OCI-LY7 (cell line): ENCODE measurements around the gene BUD23. TPM values are rescaled to one million over a fixed set of nuclear protein-coding genes. Genes with fewer than 3 reads are reported as not detected.
"Not testable (repeated sequence)": the region's sequence is repeated elsewhere in the genome, so short reads cannot be mapped to it uniquely, and the experiment has no call there.

Experiments
- BruUV-seq: library from RNA; stranded (reverse); fragments of 400-500 nt; replicated peaks from 2 replicates; lab custom pipeline; 2021; lab: Mats Ljungman, UMichigan
- CTCF ChIA-PET: fragments of 300-600 bp; sonication (Branson Sonifier 250); formaldehyde crosslinking; loops from one replicate; lab custom pipeline; 2022; ENCODE audit warnings: antibody characterized with exemption; ENCODE audit not compliant: unreplicated experiment; lab: Charles Lee
- POLR2A ChIA-PET: fragments of 300-600 bp; sonication (Branson Sonifier 250); formaldehyde crosslinking; loops from one replicate; lab custom pipeline; 2022; ENCODE audit warnings: antibody characterized with exemption; lab: Charles Lee
- DNase-seq: peaks from one replicate; pipeline ENCODE4 v3.0.0-alpha.2; 2015; ENCODE audit warnings: low spot score
- H2AFZ ChIP-seq: fragments of 200-600 bp; sonication (generic), shearing (Covaris generic); 2 replicates; pipeline ENCODE4 v1.6.1; 2014; ENCODE audit warnings: mild to moderate bottlenecking, antibody characterized with exemption, low read length, moderate library complexity
- H3K27ac ChIP-seq: fragments of 200-600 bp; sonication (generic); 2 replicates; pipeline ENCODE4 v1.5.1; 2014; ENCODE audit warnings: mixed run types, low read depth, mild to moderate bottlenecking, moderate library complexity, low read length, inconsistent platforms; ENCODE audit not compliant: poor library complexity, severe bottlenecking
- H3K36me3 ChIP-seq: fragments of 200-600 bp; sonication (generic); 2 replicates; pipeline ENCODE4 v1.6.1; 2014; ENCODE audit warnings: mild to moderate bottlenecking, antibody characterized with exemption, low read length, moderate library complexity, mixed read lengths; ENCODE audit not compliant: insufficient read depth
- H3K4me1 ChIP-seq: fragments of 200-600 bp; sonication (generic); 2 replicates; pipeline ENCODE4 v1.5.1; 2014; ENCODE audit warnings: mild to moderate bottlenecking, low read length; ENCODE audit not compliant: insufficient read depth, poor library complexity, severe bottlenecking
- H3K4me2 ChIP-seq: fragments of 200-600 bp; sonication (generic); 2 replicates; pipeline ENCODE4 v1.6.1; 2014; ENCODE audit warnings: mild to moderate bottlenecking, low read length
- H3K4me3 ChIP-seq: fragments of 200-600 bp; sonication (generic); 2 replicates; pipeline ENCODE4 v1.5.1; 2014; ENCODE audit warnings: mild to moderate bottlenecking, low read depth, low read length; ENCODE audit not compliant: poor library complexity, severe bottlenecking
- H3K79me2 ChIP-seq: fragments of 200-600 bp; sonication (generic); 2 replicates; pipeline ENCODE4 v1.6.1; 2016; ENCODE audit warnings: low read depth, mild to moderate bottlenecking, low read length, moderate library complexity, mixed read lengths; ENCODE audit not compliant: insufficient read depth
- H3K9me2 ChIP-seq: fragments of 200-600 bp; sonication (generic); 2 replicates; pipeline ENCODE4 v1.6.1; 2016; ENCODE audit warnings: mild to moderate bottlenecking, low read length, mixed read lengths; ENCODE audit not compliant: insufficient read depth
- H3K9me3 ChIP-seq: fragments of 200-600 bp; sonication (generic); 2 replicates; pipeline ENCODE4 v1.6.1; 2014; ENCODE audit warnings: mild to moderate bottlenecking, mixed run types, low read length, mixed read lengths
- H4K20me1 ChIP-seq: fragments of 200-600 bp; sonication (generic); 2 replicates; pipeline ENCODE4 v1.6.1; 2014; ENCODE audit warnings: mild to moderate bottlenecking, antibody characterized with exemption, low read length, moderate library complexity, mixed read lengths; ENCODE audit not compliant: insufficient read depth
- EZH2phosphoT487 ChIP-seq: fragments of 200-600 bp; sonication (generic); IDR thresholded peaks from 2 replicates; pipeline ENCODE4 v1.6.1; 2018; ENCODE audit warnings: low read depth, borderline replicate concordance, mild to moderate bottlenecking, mixed run types, antibody characterized with exemption, low read length, moderate library complexity, mixed read lengths
- intact Hi-C: fragments of 100-400 bp; cut with micrococcal nuclease; formaldehyde crosslinking; loops from one replicate; pipeline ENCODE4 v1.10.0; 2022; ENCODE audit not compliant: unreplicated experiment
- total RNA-seq, 2 experiments: library from RNA; depleted of rRNA in 1 of 2; stranded (reverse); fragments of >200 nt in 1 of 2; shearing (Covaris generic) in 1 of 2; gene quantifications; 2 replicates each; pipeline ENCODE4 v1.2.3, GENCODE V29; 2014 to 2022
- TF ChIP-seq, protein P1 (sequence below): fragments of 200-600 bp; sonication (generic); conservative IDR thresholded peaks from 2 replicates; pipeline ENCODE4 v1.5.1; 2014; ENCODE audit warnings: mild to moderate bottlenecking, antibody characterized with exemption, low read length, moderate library complexity, mixed read lengths

The BUD23 gene
- total RNA-seq, 2 experiments from 2014 or later, result 58.1 to 91.1 TPM

DNA sequence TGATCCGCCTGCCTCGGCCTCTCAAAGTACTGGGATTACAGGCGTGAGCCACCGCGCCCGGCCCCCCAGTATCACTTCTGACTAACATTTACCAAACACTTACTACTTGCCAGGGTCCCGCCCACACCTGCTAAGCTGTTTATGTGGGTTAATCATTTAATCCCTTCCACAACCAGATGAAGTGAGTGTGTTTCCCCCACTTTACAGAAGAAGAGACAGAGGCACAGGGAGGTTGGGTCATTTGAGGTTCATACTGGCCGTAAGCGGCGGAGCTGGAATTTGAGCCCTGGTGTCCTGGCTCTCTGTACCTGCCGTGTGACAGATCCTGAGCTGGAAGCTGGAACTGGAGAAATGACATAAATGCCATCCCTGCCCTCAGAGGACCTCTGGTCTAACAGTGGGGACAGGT lies 30.9 kb upstream of the BUD23 start:
- ChIA-PET POLR2A (no interaction called here), CTCF (no interaction called here)

GRCh38 chr7:73655309-73655708 lies 28.1 kb upstream of the BUD23 start:
- H3K4me1 ChIP-seq, POLR2A ChIA-PET, BruUV-seq, H3K4me2 ChIP-seq, H4K20me1 ChIP-seq, intact Hi-C loops, H3K4me3 ChIP-seq, H3K36me3 ChIP-seq, H3K79me2 ChIP-seq, H3K9me3 ChIP-seq, CTCF ChIA-PET, H3K27ac ChIP-seq, DNase-seq, H3K9me2 ChIP-seq, H2AFZ ChIP-seq: not testable (repeated sequence)

More for the DNA sequence above, 30.9 kb upstream of the BUD23 start:
- no peaks in the 10 kb centered on the region for H3K9me3 ChIP-seq
- no peaks in the 10 kb centered on the region for H3K36me3 ChIP-seq
- DNase-seq, result no peak
- no TSS peak for BruUV-seq
- no peak overlapping the region for H2AFZ ChIP-seq
- no peaks in the 10 kb centered on the region for H3K79me2 ChIP-seq
- intact Hi-C loops, result no loop called here
- no peak overlapping the region for H3K4me2 ChIP-seq
- H3K4me1 ChIP-seq, result no peaks in the 10 kb centered on the region
- TF ChIP-seq, protein P1, sequence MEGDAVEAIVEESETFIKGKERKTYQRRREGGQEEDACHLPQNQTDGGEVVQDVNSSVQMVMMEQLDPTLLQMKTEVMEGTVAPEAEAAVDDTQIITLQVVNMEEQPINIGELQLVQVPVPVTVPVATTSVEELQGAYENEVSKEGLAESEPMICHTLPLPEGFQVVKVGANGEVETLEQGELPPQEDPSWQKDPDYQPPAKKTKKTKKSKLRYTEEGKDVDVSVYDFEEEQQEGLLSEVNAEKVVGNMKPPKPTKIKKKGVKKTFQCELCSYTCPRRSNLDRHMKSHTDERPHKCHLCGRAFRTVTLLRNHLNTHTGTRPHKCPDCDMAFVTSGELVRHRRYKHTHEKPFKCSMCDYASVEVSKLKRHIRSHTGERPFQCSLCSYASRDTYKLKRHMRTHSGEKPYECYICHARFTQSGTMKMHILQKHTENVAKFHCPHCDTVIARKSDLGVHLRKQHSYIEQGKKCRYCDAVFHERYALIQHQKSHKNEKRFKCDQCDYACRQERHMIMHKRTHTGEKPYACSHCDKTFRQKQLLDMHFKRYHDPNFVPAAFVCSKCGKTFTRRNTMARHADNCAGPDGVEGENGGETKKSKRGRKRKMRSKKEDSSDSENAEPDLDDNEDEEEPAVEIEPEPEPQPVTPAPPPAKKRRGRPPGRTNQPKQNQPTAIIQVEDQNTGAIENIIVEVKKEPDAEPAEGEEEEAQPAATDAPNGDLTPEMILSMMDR, result no peak
- no peak for TF ChIP-seq EZH2phosphoT487
- no peak overlapping the region for H3K27ac ChIP-seq
- H4K20me1 ChIP-seq, result no peaks in the 10 kb centered on the region
- H3K4me3 ChIP-seq, result no peak overlapping the region
- H3K9me2 ChIP-seq, result no peaks in the 10 kb centered on the region

DNA sequence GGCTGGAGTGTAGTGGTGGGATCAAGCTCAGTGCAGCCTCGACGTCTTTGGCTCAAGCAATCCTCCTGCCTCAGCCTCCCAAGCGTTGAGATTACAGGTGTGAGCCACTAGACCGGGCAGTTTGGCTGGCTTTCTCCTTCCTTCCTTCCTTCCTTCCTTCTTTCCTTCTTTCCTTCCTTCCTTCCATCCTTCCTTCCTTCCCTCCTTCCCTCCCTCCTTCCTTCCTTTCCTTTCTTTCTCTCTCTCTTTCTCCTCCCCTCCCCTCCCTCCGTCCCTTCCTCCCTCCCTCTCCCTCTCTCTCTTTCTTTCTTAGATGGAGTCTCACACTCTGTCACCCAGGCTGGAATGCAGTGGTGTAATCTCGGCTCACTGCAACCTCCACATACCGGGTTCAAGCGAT lies 23.4 kb upstream of the BUD23 start:
- no peak for DNase-seq
- intact Hi-C loops, result no loop called here
- no peaks in the 10 kb centered on the region for H3K9me2 ChIP-seq
- TF ChIP-seq EZH2phosphoT487, result no peak
- TF ChIP-seq, protein P1, result no peak
- H3K27ac ChIP-seq, result no peak overlapping the region
- H4K20me1 ChIP-seq, result no peaks in the 10 kb centered on the region
- no peak overlapping the region for H3K4me3 ChIP-seq
- POLR2A ChIA-PET, result no interaction called here
- no TSS peak for BruUV-seq
- no peaks in the 10 kb centered on the region for H3K36me3 ChIP-seq
- H2AFZ ChIP-seq, result no peak overlapping the region
- CTCF ChIA-PET, result no interaction called here
- no peaks in the 10 kb centered on the region for H3K79me2 ChIP-seq
- H3K9me3 ChIP-seq, result peaks cover 8% of the 10 kb centered on the region; the same call in 1 of the 2 replicates
- H3K4me2 ChIP-seq, result no peak overlapping the region
- H3K4me1 ChIP-seq, result no peaks in the 10 kb centered on the region

GRCh38 chr7:73660594-73660993 lies 22.8 kb upstream of the BUD23 start:
- H3K4me1 ChIP-seq, H3K79me2 ChIP-seq, H3K4me2 ChIP-seq, H3K9me3 ChIP-seq, H3K9me2 ChIP-seq, H4K20me1 ChIP-seq, H3K27ac ChIP-seq, DNase-seq, intact Hi-C loops, H3K36me3 ChIP-seq, CTCF ChIA-PET, H3K4me3 ChIP-seq, H2AFZ ChIP-seq, BruUV-seq: not testable (repeated sequence)
- POLR2A ChIA-PET, result interaction anchor here (0.6 kb wide), 1 partner anchor 103 kb away, joined by 3 read pairs; no protein-coding TSS in a partner anchor
